ENCODE measurements around the gene GHRH.

GHRH gene

DNA sequence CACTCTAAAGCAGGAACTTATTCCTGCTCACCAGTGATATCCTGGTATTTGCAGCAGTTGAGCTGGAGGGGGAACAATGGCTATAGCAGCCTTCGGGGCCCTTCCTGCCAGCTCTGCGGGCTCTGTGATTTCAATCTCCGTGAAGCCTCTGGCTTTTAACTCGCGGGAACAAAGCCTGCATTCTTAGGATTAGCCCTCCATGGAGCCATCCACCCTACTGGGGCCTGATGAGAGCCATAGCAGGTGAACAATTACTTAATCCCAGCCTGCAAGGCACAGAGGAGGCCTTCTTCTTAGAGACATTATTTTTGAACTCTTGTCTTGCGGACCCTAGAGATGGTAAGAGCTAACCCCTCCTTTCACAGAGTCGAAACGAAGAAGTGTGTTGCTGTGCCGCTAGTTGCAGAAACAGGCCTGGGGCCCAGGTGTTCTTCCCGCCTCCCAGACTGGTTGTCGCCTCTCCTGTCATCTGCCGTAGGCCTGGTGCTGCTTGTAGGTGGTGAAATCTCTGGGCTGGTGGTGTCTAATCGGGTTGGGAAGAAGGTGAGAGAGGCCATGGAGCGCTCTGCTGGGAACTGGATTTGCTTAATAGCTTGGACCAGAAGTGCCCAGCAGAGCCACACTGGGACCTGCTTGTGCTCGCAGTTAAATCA lies 9.7 kb downstream of the GHRH start:
- Histone ChIP-seq H3K14ac (ENCODE audit: low read length) (no peak overlapping the region), H3K4me2 (ENCODE audit: insufficient read depth, low read length, poor library complexity, severe bottlenecking) (no peak overlapping the region), H3K18ac (ENCODE audit: low read length) (peak overlapping the region; percentile 89), H3K36me3 (replicated peaks in 1 of 2; ENCODE audit: control insufficient read depth in 2 of 2, insufficient read depth in 2 of 2, low read length in 2 of 2) (no peaks in the 10 kb centered on the region), H2BK120ac (ENCODE audit: low read depth, low read length) (peak overlapping the region; percentile 12), H3K4ac (ENCODE audit: low read length) (peak overlapping the region; percentile 43), H3K9ac (ENCODE audit: low read depth, low read length, poor library complexity) (no peak overlapping the region), H2BK15ac (ENCODE audit: low read length) (no peak overlapping the region), H2AFZ (ENCODE audit: low read length) (peak overlapping the region; percentile 75), H4K8ac (ENCODE audit: low read depth, low read length) (no peak overlapping the region), H2AK5ac (ENCODE audit: low read depth, low read length) (peak overlapping the region; percentile 3), H4K91ac (ENCODE audit: low read depth, low read length, poor library complexity) (peak overlapping the region; percentile 86), H3K79me1 (ENCODE audit: low read depth, low read length) (no peaks in the 10 kb centered on the region), H3K27ac (replicated peaks; ENCODE audit: low read length) (peak overlapping the region; percentile 96), H3K4me3 (ENCODE audit: low read length in 2 of 2) (no peak overlapping the region), H2BK5ac (ENCODE audit: low read length) (peak overlapping the region; percentile 15), H3K4me1 (ENCODE audit: control insufficient read depth in 2 of 2, insufficient read depth in 1 of 2, low read depth in 1 of 2, low read length in 2 of 2) (peaks cover 13 to 17% of the 10 kb centered on the region in 2 donors), H3K9me3 (replicated peaks in 1 of 2; ENCODE audit: control insufficient read depth in 2 of 2, insufficient read depth in 1 of 2, low read depth in 1 of 2, low read length in 2 of 2) (peaks cover 2 to 4% of the 10 kb centered on the region in 2 donors), H3K27me3 (ENCODE audit: control insufficient read depth in 3 of 3, insufficient read depth in 3 of 3, low read depth in 1 of 3, low read length in 3 of 3) (no peaks in the 10 kb centered on the region), H2BK12ac (ENCODE audit: low read length) (peak overlapping the region; percentile 48), H3K23ac (ENCODE audit: low read depth, low read length, poor library complexity) (no peak overlapping the region)
- no CpG with 5 or more reads among the region's 15 CpGs for WGBS, 2 donors (ENCODE audit: extremely low coverage in 2 of 2, insufficient read length in 2 of 2, insufficient replicate concordance in 1 of 2)
- DNase-seq (ENCODE audit: low spot score): no peak

DNA sequence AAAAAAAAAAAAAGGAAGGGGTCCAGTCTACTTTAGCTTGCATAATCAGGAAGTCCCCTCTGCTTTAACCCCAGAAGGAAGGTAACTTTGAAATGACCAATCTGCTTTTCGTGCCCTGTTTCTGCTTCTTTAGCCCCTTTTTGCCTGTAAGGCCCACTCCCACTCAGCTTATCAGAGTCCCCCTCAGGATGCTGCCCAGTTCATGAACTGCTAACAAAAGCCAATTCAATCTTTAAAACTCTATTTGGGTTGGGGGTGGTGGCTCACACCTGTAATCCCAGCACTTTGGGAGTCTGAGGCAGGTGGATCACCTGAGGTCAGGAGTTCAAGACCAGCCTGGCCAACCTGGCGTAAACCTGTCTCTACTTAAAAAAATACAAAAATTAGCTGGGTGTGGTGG lies 12.3 kb downstream of the GHRH start:
- WGBS, 2 donors (ENCODE audit: extremely low coverage in 2 of 2, insufficient read length in 2 of 2, insufficient replicate concordance in 1 of 2): no CpG with 5 or more reads among the region's 2 CpGs
- H2AFZ ChIP-seq (ENCODE audit: low read length): no peak overlapping the region
- H3K23ac ChIP-seq (ENCODE audit: low read depth, low read length, poor library complexity): no peak overlapping the region
- no peak overlapping the region for H2AK5ac ChIP-seq (ENCODE audit: low read depth, low read length)
- DNase-seq (ENCODE audit: low spot score): no peak
- no peak overlapping the region for H3K4me2 ChIP-seq (ENCODE audit: insufficient read depth, low read length, poor library complexity, severe bottlenecking)
- peaks cover 31% of the 10 kb centered on the region in 2 donors for H3K4me1 ChIP-seq (ENCODE audit: control insufficient read depth in 2 of 2, insufficient read depth in 1 of 2, low read depth in 1 of 2, low read length in 2 of 2)
- peaks cover 0 to 5% of the 10 kb centered on the region in 2 donors for H3K36me3 ChIP-seq (replicated peaks in 1 of 2; ENCODE audit: control insufficient read depth in 2 of 2, insufficient read depth in 2 of 2, low read length in 2 of 2)
- H2BK120ac ChIP-seq (ENCODE audit: low read depth, low read length): no peak overlapping the region
- no peak overlapping the region for H3K27ac ChIP-seq (replicated peaks; ENCODE audit: low read length)
- no peak overlapping the region for H3K4me3 ChIP-seq (ENCODE audit: low read length in 2 of 2)
- H3K18ac ChIP-seq (ENCODE audit: low read length): no peak overlapping the region
- H4K8ac ChIP-seq (ENCODE audit: low read depth, low read length): no peak overlapping the region
- no peaks in the 10 kb centered on the region for H3K27me3 ChIP-seq (ENCODE audit: control insufficient read depth in 3 of 3, insufficient read depth in 3 of 3, low read depth in 1 of 3, low read length in 3 of 3)
- H3K9ac ChIP-seq (ENCODE audit: low read depth, low read length, poor library complexity): no peak overlapping the region
- no peak overlapping the region for H4K91ac ChIP-seq (ENCODE audit: low read depth, low read length, poor library complexity)
- no peaks in the 10 kb centered on the region for H3K79me1 ChIP-seq (ENCODE audit: low read depth, low read length)
- H2BK15ac ChIP-seq (ENCODE audit: low read length): no peak overlapping the region
- no peak overlapping the region for H2BK5ac ChIP-seq (ENCODE audit: low read length)
- H3K9me3 ChIP-seq (replicated peaks in 1 of 2; ENCODE audit: control insufficient read depth in 2 of 2, insufficient read depth in 1 of 2, low read depth in 1 of 2, low read length in 2 of 2): peaks cover 0 to under 1% of the 10 kb centered on the region in 2 donors
- H3K14ac ChIP-seq (ENCODE audit: low read length): no peak overlapping the region
- H2BK12ac ChIP-seq (ENCODE audit: low read length): no peak overlapping the region
- no peak overlapping the region for H3K4ac ChIP-seq (ENCODE audit: low read length)

DNA sequence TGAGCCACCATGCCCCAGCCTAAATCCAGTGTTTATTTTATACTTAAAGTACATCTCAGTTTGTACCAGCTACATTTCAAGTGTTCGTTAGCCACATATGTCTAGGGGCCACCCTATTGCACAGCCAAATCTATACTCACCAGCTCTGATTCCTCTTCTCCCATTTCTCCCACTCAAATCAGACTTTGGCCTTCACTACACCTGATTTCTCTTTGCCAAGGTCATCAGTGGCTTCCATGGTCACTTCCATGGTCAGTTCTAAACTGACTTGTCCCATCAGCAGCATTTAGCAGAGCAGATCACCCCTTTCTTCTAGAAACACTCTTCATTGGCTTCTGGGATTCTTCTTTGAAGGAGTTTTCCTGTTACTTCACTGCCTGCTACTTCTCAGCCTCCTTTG lies 14.1 kb downstream of the GHRH start:
- H3K27ac ChIP-seq (replicated peaks; ENCODE audit: low read length): no peak overlapping the region
- H2BK15ac ChIP-seq (ENCODE audit: low read length): no peak overlapping the region
- no peaks in the 10 kb centered on the region for H3K9me3 ChIP-seq (replicated peaks in 1 of 2; ENCODE audit: control insufficient read depth in 2 of 2, insufficient read depth in 1 of 2, low read depth in 1 of 2, low read length in 2 of 2)
- no peak overlapping the region for H2BK120ac ChIP-seq (ENCODE audit: low read depth, low read length)
- H2BK5ac ChIP-seq (ENCODE audit: low read length): no peak overlapping the region
- peak overlapping the region; percentile 53 for H3K18ac ChIP-seq (ENCODE audit: low read length)
- H3K79me1 ChIP-seq (ENCODE audit: low read depth, low read length): no peaks in the 10 kb centered on the region
- DNase-seq (ENCODE audit: low spot score): no peak
- H3K4ac ChIP-seq (ENCODE audit: low read length): no peak overlapping the region
- no peak overlapping the region for H2AK5ac ChIP-seq (ENCODE audit: low read depth, low read length)
- H3K4me1 ChIP-seq (ENCODE audit: control insufficient read depth in 2 of 2, insufficient read depth in 1 of 2, low read depth in 1 of 2, low read length in 2 of 2): peaks cover 31 to 35% of the 10 kb centered on the region in 2 donors
- H3K27me3 ChIP-seq (ENCODE audit: control insufficient read depth in 3 of 3, insufficient read depth in 3 of 3, low read depth in 1 of 3, low read length in 3 of 3): no peaks in the 10 kb centered on the region
- no peak overlapping the region for H3K9ac ChIP-seq (ENCODE audit: low read depth, low read length, poor library complexity)
- no peak overlapping the region for H4K91ac ChIP-seq (ENCODE audit: low read depth, low read length, poor library complexity)
- H3K4me3 ChIP-seq (ENCODE audit: low read length in 2 of 2): no peak overlapping the region
- WGBS, 2 donors (ENCODE audit: extremely low coverage in 2 of 2, insufficient read length in 2 of 2, insufficient replicate concordance in 1 of 2): no CpG with 5 or more reads among the region's 1 CpG
- H2BK12ac ChIP-seq (ENCODE audit: low read length): no peak overlapping the region
- no peak overlapping the region for H3K14ac ChIP-seq (ENCODE audit: low read length)
- H3K36me3 ChIP-seq (replicated peaks in 1 of 2; ENCODE audit: control insufficient read depth in 2 of 2, insufficient read depth in 2 of 2, low read length in 2 of 2): peaks cover 8 to 23% of the 10 kb centered on the region in 2 donors
- H3K23ac ChIP-seq (ENCODE audit: low read depth, low read length, poor library complexity): no peak overlapping the region
- H3K4me2 ChIP-seq (ENCODE audit: insufficient read depth, low read length, poor library complexity, severe bottlenecking): no peak overlapping the region
- no peak overlapping the region for H4K8ac ChIP-seq (ENCODE audit: low read depth, low read length)
- no peak overlapping the region for H2AFZ ChIP-seq (ENCODE audit: low read length)

- no peak overlapping the region for H2BK15ac ChIP-seq (ENCODE audit: low read length)
- H3K27ac ChIP-seq (replicated peaks; ENCODE audit: low read length): peak overlapping the region; percentile 96
- H2AFZ ChIP-seq (ENCODE audit: low read length): no peak overlapping the region
- H3K23ac ChIP-seq (ENCODE audit: low read depth, low read length, poor library complexity): no peak overlapping the region
- H2BK12ac ChIP-seq (ENCODE audit: low read length): peak overlapping the region; percentile 28
- no peak overlapping the region for H3K4me2 ChIP-seq (ENCODE audit: insufficient read depth, low read length, poor library complexity, severe bottlenecking)
- H3K27me3 ChIP-seq (ENCODE audit: control insufficient read depth in 3 of 3, insufficient read depth in 3 of 3, low read depth in 1 of 3, low read length in 3 of 3): no peaks in the 10 kb centered on the region
- H2BK120ac ChIP-seq (ENCODE audit: low read depth, low read length): no peak overlapping the region
- no peak overlapping the region for H4K91ac ChIP-seq (ENCODE audit: low read depth, low read length, poor library complexity)
- H3K9me3 ChIP-seq (replicated peaks in 1 of 2; ENCODE audit: control insufficient read depth in 2 of 2, insufficient read depth in 1 of 2, low read depth in 1 of 2, low read length in 2 of 2): no peaks in the 10 kb centered on the region
- no peak overlapping the region for H2BK5ac ChIP-seq (ENCODE audit: low read length)
- WGBS, 2 donors (ENCODE audit: extremely low coverage in 2 of 2, insufficient read length in 2 of 2, insufficient replicate concordance in 1 of 2): no CpG with 5 or more reads among the region's 5 CpGs
- no peaks in the 10 kb centered on the region for H3K79me1 ChIP-seq (ENCODE audit: low read depth, low read length)
- no peak overlapping the region for H4K8ac ChIP-seq (ENCODE audit: low read depth, low read length)
- DNase-seq (ENCODE audit: low spot score): no peak
- no peak overlapping the region for H2AK5ac ChIP-seq (ENCODE audit: low read depth, low read length)
- no peak overlapping the region for H3K4me3 ChIP-seq (ENCODE audit: low read length in 2 of 2)
- H3K36me3 ChIP-seq (replicated peaks in 1 of 2; ENCODE audit: control insufficient read depth in 2 of 2, insufficient read depth in 2 of 2, low read length in 2 of 2): peaks cover 12 to 31% of the 10 kb centered on the region in 2 donors
- peaks cover 26 to 31% of the 10 kb centered on the region in 2 donors for H3K4me1 ChIP-seq (ENCODE audit: control insufficient read depth in 2 of 2, insufficient read depth in 1 of 2, low read depth in 1 of 2, low read length in 2 of 2)
- no peak overlapping the region for H3K18ac ChIP-seq (ENCODE audit: low read length)
- no peak overlapping the region for H3K14ac ChIP-seq (ENCODE audit: low read length)
- no peak overlapping the region for H3K9ac ChIP-seq (ENCODE audit: low read depth, low read length, poor library complexity)
- no peak overlapping the region for H3K4ac ChIP-seq (ENCODE audit: low read length)
Observed at GRCh38 chr20:37246736-37247135, 14.9 kb downstream of the GHRH start.
